Astrocyte (in vitro differentiated cells and primary cell): ENCODE results near the gene NDST3.

ENCODE experiments used
- CTCF ChIP-seq: IDR thresholded peaks from 2 replicates; pipeline ENCODE4 v1.5.1; 2011; ENCODE audit warnings: low read depth, mild to moderate bottlenecking, inconsistent platforms, low read length, moderate library complexity; ENCODE audit not compliant: insufficient read depth
- EZH2 ChIP-seq: IDR thresholded peaks from 2 replicates; pipeline ENCODE4 v1.6.1; 2012; ENCODE audit warnings: mild to moderate bottlenecking, low read length, inconsistent platforms; ENCODE audit not compliant: insufficient read depth

GRCh38 chr4:118076958-118077766 is 42.9 kb downstream of the NDST3 start:
- TF ChIP-seq CTCF (peak; percentile 41), EZH2 (no peak)
